GM18499 (cell line): ENCODE data around the gene PRKCB.
"Not testable (repeated sequence)": the region's sequence is repeated elsewhere in the genome, so short reads cannot be mapped to it uniquely, and the experiment has no call there.

Source experiments
- ATAC-seq: cut with Tn5 transposase; IDR thresholded peaks from one replicate; pipeline ENCODE4 v1.9.1; 2021; ENCODE audit warnings: moderate number of reproducible peaks; ENCODE audit not compliant: insufficient read depth, unreplicated experiment

The PRKCB gene

DNA sequence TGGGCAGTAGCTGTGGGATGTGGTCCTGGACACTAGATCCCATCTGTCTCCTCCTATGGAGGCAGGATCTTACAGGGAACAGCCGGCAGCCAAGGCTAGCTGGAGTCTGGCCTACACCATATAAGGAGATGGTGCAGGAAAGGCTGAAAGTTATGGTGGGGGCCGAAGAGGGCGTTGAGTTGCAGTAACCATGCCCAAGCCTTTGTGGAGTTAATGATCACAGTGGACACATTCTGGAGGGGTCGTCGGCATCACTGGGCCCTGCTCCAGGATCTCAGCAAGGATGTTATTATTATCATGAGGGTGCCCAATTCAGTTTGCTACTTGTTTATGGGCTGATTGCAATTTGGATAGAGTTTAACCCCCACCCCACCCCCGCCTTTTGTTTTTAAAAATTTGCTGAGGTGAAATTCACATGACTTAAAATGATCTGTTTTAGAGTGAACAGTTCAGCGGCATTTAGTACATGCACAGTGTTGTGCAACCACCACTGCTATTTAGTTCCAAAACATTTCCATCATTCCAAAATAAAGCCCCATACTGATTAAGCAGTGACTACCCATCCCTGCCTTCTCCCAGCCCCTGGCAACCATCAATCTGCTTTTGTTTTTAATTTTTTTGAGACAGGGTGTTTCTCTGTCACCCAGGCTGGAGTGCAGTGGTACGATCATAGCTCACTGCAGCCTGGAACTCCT lies 236.0 kb downstream of the PRKCB start:
- no peak for ATAC-seq

- ATAC-seq, result no peak
Observed at GRCh38 chr16:24073321-24073720, 237.5 kb downstream of the PRKCB start.

DNA sequence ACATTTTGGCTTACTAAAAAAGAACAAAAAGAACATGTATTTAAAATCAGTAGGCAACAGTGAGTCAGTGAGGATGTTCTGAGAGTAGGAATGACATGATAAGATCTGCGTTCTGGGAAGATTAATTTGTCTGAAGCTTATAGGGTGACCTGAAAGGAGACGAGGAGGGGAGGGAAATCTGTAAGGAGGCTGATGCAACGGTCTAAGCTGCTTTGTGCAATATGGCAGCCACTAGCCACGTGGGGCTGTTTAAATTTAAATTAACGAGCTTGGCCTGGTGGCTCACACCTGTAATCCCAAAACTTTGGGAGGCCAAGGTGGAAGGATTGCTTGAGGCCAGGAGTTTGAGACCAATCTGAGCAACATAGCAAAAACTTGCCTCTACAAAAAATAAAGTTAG lies 238.8 kb downstream of the PRKCB start:
- no peak for ATAC-seq

GRCh38 chr16:24075302-24075701 lies 239.5 kb downstream of the PRKCB start:
- no peak for ATAC-seq

GRCh38 chr16:24075931-24076716 lies 240.3 kb downstream of the PRKCB start:
- no peak for ATAC-seq

DNA sequence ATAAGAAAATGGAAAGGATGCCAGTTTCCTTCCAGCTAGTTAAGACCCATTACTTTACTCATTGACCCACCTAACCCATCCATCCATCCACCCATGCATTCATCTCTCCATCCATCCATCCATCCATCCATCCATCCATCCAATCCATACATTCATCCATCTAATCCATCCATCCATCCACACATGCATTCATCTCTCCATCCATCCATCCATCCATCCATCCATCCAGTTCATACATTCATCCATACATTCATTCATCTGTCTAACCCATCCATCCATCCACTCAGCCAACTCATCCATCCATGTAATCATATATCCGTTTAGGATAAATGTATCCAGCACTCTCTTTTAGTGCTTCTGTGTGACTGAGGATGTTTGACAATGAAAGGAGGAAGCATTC lies 241.5 kb downstream of the PRKCB start:
- ATAC-seq, result no peak

DNA sequence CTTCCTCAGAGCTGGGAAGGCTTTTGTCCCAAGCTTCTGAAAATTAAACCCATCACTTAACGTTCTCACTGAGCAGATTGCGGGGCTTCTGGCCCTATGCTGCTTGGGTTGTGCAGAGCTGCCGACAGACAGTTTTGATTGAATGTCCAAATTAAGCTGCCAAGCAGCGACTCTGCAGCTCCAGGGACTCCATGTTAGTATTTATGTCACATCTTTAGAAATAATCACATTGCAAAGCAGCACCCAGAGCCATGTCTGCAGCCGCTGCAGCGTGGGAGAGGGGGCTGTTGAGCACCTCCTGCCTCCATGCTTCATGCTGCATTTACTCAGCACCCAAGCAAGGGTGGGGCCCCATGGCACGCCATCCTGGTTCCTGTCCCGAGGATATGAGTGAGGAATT lies 242.2 kb downstream of the PRKCB start:
- no peak for ATAC-seq

DNA sequence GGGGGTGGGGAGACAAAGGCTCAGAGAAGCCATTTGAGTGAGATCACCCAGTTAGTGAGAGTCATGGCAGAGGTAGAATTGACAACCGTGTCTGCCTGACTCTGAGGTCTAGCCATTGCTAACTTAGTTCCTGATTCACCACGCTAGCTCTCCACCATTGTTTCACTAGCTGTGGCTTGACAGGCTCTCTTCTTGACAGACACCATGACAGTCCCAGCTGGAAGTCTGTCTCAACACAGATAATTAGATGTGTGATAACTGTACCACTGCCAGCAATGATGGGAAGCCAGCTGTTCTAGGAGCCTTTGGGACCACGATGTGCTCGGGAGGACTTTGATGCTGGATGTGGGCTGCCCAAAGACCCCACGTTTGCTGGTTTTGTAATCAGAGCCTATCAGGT lies 249.9 kb downstream of the PRKCB start:
- ATAC-seq, result no peak

GRCh38 chr16:24087891-24088410 lies 252.2 kb downstream of the PRKCB start:
- ATAC-seq, result no peak

DNA sequence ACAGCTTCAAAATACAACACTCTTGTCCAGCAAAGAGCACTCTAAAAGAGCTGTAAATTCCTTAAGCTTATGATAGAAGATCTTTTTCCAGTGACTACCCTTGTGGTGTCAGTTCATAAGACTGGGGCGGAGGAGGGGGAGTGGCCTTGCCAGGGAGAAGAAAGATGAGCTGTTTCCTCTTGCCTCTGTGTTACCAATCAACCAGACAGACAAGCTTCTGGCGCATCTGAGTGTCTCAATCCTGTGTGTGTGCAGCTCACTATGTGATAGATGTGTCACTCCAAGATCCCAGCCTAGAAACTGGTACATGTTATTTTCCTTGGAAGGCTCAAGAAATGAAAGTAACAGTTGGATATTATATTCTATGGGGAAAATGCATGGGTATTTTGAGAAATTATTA lies 253.0 kb downstream of the PRKCB start:
- no peak for ATAC-seq

DNA sequence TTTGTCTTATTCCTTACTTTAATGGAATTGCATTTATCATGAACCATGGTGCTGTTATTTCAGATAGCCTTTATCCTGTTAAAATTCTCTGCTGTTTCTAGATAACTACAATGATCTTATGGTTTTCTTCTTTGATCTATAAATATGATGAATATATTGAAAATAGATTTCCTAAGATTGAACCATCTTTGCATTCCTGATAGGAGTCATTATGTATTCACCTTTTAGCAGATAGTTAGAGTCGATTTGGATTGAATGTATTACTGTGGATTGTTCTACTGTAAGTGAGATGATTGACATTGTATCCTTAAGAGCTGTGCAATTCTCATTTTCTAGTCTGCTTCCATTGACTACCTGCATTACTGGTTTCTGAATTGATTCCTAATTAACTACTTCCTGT lies 255.3 kb downstream of the PRKCB start:
- no peak for ATAC-seq

GRCh38 chr16:24093049-24093448 lies 257.3 kb downstream of the PRKCB start:
- no peak for ATAC-seq

DNA sequence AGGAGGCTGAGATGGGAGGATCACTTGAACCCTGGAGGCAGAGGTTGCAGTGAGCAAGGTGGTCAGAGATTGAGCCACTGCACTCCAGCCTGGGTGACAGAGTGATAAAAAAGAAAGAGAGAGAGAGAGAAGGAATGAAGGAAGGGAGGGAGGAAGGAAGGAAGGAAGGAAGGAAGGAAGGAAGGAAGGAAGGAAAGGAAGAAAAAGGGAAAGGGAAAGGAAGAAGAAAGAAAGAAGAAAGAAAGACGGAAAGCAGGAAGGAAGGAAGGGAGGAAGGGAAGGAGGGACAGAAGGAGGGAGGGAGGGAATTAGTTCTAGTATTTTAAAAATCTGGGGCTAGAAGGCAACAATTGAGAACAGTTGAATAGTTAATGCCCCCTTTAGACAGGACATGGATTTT lies 258.9 kb downstream of the PRKCB start:
- ATAC-seq, result no peak

DNA sequence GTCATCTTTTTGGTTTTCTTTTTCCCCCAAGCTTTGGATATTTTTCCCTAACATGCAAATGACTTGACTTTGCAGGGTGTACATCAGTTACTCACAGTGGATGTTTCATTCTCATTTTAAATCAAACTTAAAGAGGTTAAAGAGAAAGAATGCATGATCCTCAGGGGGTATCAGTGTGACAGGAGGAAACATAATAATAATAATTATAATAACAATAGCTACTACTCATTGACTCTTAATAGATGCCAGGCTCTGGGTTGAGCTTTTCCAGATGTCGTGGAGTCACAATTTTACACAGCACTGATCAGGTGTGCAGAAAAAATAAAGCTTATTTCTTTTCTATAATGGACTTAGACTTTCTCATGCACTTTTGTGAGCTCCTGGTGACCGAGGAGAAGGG lies 263.1 kb downstream of the PRKCB start:
- no peak for ATAC-seq

- ATAC-seq, result no peak
Observed at GRCh38 chr16:24101431-24101830, 265.6 kb downstream of the PRKCB start.

DNA sequence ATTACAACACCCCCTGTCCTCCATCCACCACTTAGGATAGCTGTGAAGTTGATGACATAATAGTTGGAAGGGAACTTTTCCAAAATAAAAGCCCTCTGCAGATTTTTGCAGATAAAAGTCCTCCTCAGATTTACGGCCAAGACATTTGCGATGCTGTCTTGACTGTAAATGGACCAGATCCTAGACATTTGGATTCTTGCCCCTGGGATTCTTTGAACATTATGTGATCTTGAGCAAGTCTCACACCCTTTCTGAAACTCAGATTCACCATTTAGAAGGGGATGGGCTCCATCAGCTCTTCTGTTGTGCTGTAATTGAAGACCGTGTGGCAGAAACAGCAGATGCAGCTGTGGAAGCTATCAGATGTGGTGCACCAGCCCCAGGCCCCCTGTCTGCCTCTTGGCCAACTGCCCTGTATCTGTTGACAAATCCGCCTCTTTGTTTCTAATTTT lies 266.5 kb downstream of the PRKCB start:
- no peak for ATAC-seq

DNA sequence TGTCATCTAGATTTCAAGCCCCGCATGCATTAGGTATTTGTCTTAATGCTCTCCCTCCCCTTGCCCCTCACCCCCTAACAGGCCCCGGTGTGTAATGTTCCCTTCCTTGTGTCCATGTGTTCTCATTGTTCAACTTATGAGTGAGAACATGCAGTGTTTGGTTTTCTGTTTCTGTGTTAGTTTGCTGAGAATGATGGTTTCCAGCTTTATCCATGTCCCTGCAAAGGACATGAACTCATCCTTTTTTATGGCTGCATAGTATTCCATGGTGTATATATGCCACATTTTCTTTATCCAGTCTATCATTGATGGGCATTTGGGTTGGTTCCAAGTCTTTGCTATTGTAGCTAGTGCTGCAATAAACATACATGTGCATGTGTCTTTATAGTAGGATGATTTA lies 269.7 kb downstream of the PRKCB start:
- not testable (repeated sequence) for ATAC-seq

GRCh38 chr16:24108090-24108489 lies 272.3 kb downstream of the PRKCB start:
- not testable (repeated sequence) for ATAC-seq

GRCh38 chr16:24111724-24112302 lies 276.0 kb downstream of the PRKCB start:
- no peak for ATAC-seq

DNA sequence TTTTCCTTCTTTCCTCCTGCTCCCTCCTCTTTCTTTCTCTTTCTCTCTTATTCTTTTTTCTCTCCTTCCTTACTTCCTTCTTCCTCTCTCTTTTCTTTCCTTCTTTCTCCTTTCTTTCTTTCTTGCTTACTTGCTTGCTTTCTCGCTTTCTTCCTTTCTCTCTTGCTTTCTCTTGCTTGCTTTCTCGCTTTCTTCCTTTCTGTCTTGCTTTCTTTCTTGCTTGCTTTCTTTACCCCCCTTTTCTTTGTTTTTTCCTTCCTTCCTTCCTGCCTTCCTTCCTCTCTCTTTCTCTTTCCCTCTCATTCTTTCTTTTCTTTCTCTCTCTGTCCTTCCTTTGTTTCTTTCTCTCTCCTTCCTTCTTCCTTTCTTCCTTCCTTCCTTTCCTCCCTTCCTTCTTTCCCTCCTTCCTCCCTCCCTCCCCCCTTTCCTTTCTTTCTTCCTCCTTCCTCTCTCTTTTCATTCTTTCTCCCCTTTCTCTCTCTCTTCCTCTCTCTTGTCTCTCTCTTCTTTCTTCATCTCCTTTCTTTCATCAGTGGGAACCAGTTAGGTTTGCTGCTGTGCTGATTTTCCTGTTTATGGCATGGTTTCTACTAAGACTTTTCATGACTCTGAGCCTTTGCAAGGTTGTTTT lies 277.4 kb downstream of the PRKCB start:
- ATAC-seq, result no peak

- ATAC-seq, result no peak
Observed at GRCh38 chr16:24114876-24115275, 279.1 kb downstream of the PRKCB start.
